IgD-negative memory B cell (primary cell): ENCODE measurements around the gene GPBAR1. TPM values are rescaled to one million over a fixed set of nuclear protein-coding genes. Genes with fewer than 3 reads are reported as not detected.

ENCODE experiments used
- H3K27ac Mint-ChIP-seq, 3 donors: one replicate each; pipeline ENCODE4 v1.8.0; 2020 to 2022; ENCODE audit warnings: mild to moderate bottlenecking in 3 of 3, mixed read lengths in 3 of 3, moderate library complexity in 1 of 3
- H3K27me3 Mint-ChIP-seq: one replicate; pipeline ENCODE4 v1.8.0; 2021; ENCODE audit warnings: mixed read lengths
- H3K36me3 Mint-ChIP-seq: one replicate; pipeline ENCODE4 v1.8.0; 2020; ENCODE audit warnings: mild to moderate bottlenecking, mixed read lengths
- H3K4me1 Mint-ChIP-seq, 3 donors: one replicate each; pipeline ENCODE4 v1.8.0; 2020 to 2022; ENCODE audit warnings: mixed read lengths in 3 of 3, mild to moderate bottlenecking in 1 of 3
- H3K4me3 Mint-ChIP-seq, 4 donors: one replicate each; pipeline ENCODE4 v1.8.0; 2020 to 2022; ENCODE audit warnings: mild to moderate bottlenecking in 4 of 4, mixed read lengths in 4 of 4, moderate library complexity in 3 of 4
- H3K9me3 Mint-ChIP-seq, 3 donors: one replicate each; pipeline ENCODE4 v1.8.0; 2020 to 2021; ENCODE audit warnings: mixed read lengths in 3 of 3, mild to moderate bottlenecking in 1 of 3
- polyA plus RNA-seq: library from polyadenylated mRNA; unstranded; fragments of 300-500 nt; fragmentation: Illumina TruSeq; gene quantifications from one replicate; pipeline ENCODE4 v1.2.3, GENCODE V29; 2021

GPBAR1 gene
- polyA plus RNA-seq, 1 donor from 2014 or later, result 0.64 TPM

- no peak overlapping the region for H3K4me3 Mint-ChIP-seq
- no peaks in the 10 kb centered on the region for H3K27me3 Mint-ChIP-seq
- peak overlapping the region in 1 of 3 donors; percentile 23 for H3K27ac Mint-ChIP-seq
- H3K4me1 Mint-ChIP-seq, result peaks cover 3 to 17% (median 14%) of the 10 kb centered on the region in 3 donors
- no peaks in the 10 kb centered on the region for H3K9me3 Mint-ChIP-seq
- peaks cover 1% of the 10 kb centered on the region for H3K36me3 Mint-ChIP-seq
Observed at GRCh38 chr2:218278531-218279360, 17.9 kb downstream of the GPBAR1 start.

- Mint-ChIP-seq H3K4me3 (no peak overlapping the region), H3K4me1 (peaks cover 10 to 18% (median 16%) of the 10 kb centered on the region in 3 donors), H3K9me3 (no peaks in the 10 kb centered on the region), H3K36me3 (peaks cover 1% of the 10 kb centered on the region), H3K27me3 (no peaks in the 10 kb centered on the region), H3K27ac (peak overlapping the region; percentile 31 to 60 (median 35))
Observed at GRCh38 chr2:218280260-218280870, 19.6 kb downstream of the GPBAR1 start.

- H3K27ac Mint-ChIP-seq, result no peak overlapping the region
- no peaks in the 10 kb centered on the region for H3K9me3 Mint-ChIP-seq
- peaks cover 16 to 28% (median 24%) of the 10 kb centered on the region in 3 donors for H3K4me1 Mint-ChIP-seq
- peaks cover 2% of the 10 kb centered on the region for H3K27me3 Mint-ChIP-seq
- peaks cover 1% of the 10 kb centered on the region for H3K36me3 Mint-ChIP-seq
- no peak overlapping the region for H3K4me3 Mint-ChIP-seq
Observed at GRCh38 chr2:218281449-218281848, 20.6 kb downstream of the GPBAR1 start.

- Mint-ChIP-seq H3K27me3 (peaks cover 2% of the 10 kb centered on the region), H3K9me3 (no peaks in the 10 kb centered on the region), H3K36me3 (peaks cover 1% of the 10 kb centered on the region), H3K27ac (peak overlapping the region in 2 of 3 donors; percentile 64 to 98), H3K4me3 (peak overlapping the region in 2 of 4 donors; percentile 17 to 22), H3K4me1 (peaks cover 26 to 37% (median 34%) of the 10 kb centered on the region in 3 donors)
Observed at GRCh38 chr2:218282173-218282991, 21.6 kb downstream of the GPBAR1 start.

GRCh38 chr2:218284106-218284811 lies 23.4 kb downstream of the GPBAR1 start:
- Mint-ChIP-seq H3K4me3 (peak overlapping the region; percentile 41 to 97 (median 86)), H3K4me1 (peaks cover 36 to 48% (median 46%) of the 10 kb centered on the region in 3 donors), H3K27me3 (peaks cover 2% of the 10 kb centered on the region), H3K9me3 (no peaks in the 10 kb centered on the region), H3K27ac (peak overlapping the region; percentile 96 to 99 (median 98)), H3K36me3 (peaks cover 3% of the 10 kb centered on the region)

GRCh38 chr2:218285604-218286003 lies 24.8 kb downstream of the GPBAR1 start:
- Mint-ChIP-seq H3K27me3 (peaks cover 2% of the 10 kb centered on the region), H3K9me3 (no peaks in the 10 kb centered on the region), H3K27ac (peak overlapping the region; percentile 98 to 100 (median 99)), H3K36me3 (peaks cover 3% of the 10 kb centered on the region), H3K4me1 (peaks cover 37 to 57% (median 56%) of the 10 kb centered on the region in 3 donors), H3K4me3 (peak overlapping the region; percentile 89 to 99 (median 96))

GRCh38 chr2:218286570-218287459 lies 26.0 kb downstream of the GPBAR1 start:
- Mint-ChIP-seq H3K36me3 (peaks cover 3% of the 10 kb centered on the region), H3K4me1 (peaks cover 44 to 64% (median 61%) of the 10 kb centered on the region in 3 donors), H3K9me3 (no peaks in the 10 kb centered on the region), H3K27me3 (peaks cover 2% of the 10 kb centered on the region), H3K27ac (peak overlapping the region; percentile 98 to 100 (median 99)), H3K4me3 (peak overlapping the region; percentile 89 to 99 (median 96))

- H3K27me3 Mint-ChIP-seq, result peaks cover 2% of the 10 kb centered on the region
- peaks cover 58 to 67% (median 66%) of the 10 kb centered on the region in 3 donors for H3K4me1 Mint-ChIP-seq
- peaks cover 2% of the 10 kb centered on the region for H3K36me3 Mint-ChIP-seq
- peak overlapping the region; percentile 96 to 100 (median 98) for H3K27ac Mint-ChIP-seq
- H3K9me3 Mint-ChIP-seq, result no peaks in the 10 kb centered on the region
- H3K4me3 Mint-ChIP-seq, result peak overlapping the region; percentile 87 to 98 (median 92)
Observed at GRCh38 chr2:218289639-218290315, 29.0 kb downstream of the GPBAR1 start.

GRCh38 chr2:218290316-218291261 lies 29.8 kb downstream of the GPBAR1 start:
- peak overlapping the region; percentile 96 to 100 (median 98) for H3K27ac Mint-ChIP-seq
- peak overlapping the region; percentile 87 to 98 (median 92) for H3K4me3 Mint-ChIP-seq
- peaks cover 2% of the 10 kb centered on the region for H3K36me3 Mint-ChIP-seq
- no peaks in the 10 kb centered on the region for H3K9me3 Mint-ChIP-seq
- peaks cover 2% of the 10 kb centered on the region for H3K27me3 Mint-ChIP-seq
- H3K4me1 Mint-ChIP-seq, result peaks cover 51 to 63% (median 62%) of the 10 kb centered on the region in 3 donors

GRCh38 chr2:218291318-218292047 lies 30.7 kb downstream of the GPBAR1 start:
- H3K9me3 Mint-ChIP-seq, result no peaks in the 10 kb centered on the region
- peak overlapping the region; percentile 96 to 100 (median 98) for H3K27ac Mint-ChIP-seq
- peaks cover 2% of the 10 kb centered on the region for H3K36me3 Mint-ChIP-seq
- H3K4me3 Mint-ChIP-seq, result peak overlapping the region; percentile 87 to 98 (median 92)
- no peaks in the 10 kb centered on the region for H3K27me3 Mint-ChIP-seq
- H3K4me1 Mint-ChIP-seq, result peaks cover 46 to 57% (median 54%) of the 10 kb centered on the region in 3 donors
